HG03064 (cell line): ENCODE data around the gene TGOLN2.
"Not testable (repeated sequence)": the region's sequence is repeated elsewhere in the genome, so short reads cannot be mapped to it uniquely, and the experiment has no call there.

ENCODE experiments used
- ATAC-seq: cut with Tn5 transposase; IDR thresholded peaks from one replicate; pipeline ENCODE4 v1.9.1; 2021; ENCODE audit warnings: low read depth; ENCODE audit not compliant: unreplicated experiment

Gene TGOLN2

GRCh38 chr2:85340034-85340892 lies 12.5 kb upstream of the TGOLN2 start:
- ATAC-seq, result no peak

GRCh38 chr2:85334928-85335327 lies 7.1 kb upstream of the TGOLN2 start:
- ATAC-seq, result no peak

- ATAC-seq, result not testable (repeated sequence)
Measured at GRCh38 chr2:85333877-85334276, 6.1 kb upstream of the TGOLN2 start.

GRCh38 chr2:85330839-85331636 lies 3.2 kb upstream of the TGOLN2 start:
- no peak for ATAC-seq

- ATAC-seq, result not testable (repeated sequence)
Measured at GRCh38 chr2:85329701-85330100, 1.9 kb upstream of the TGOLN2 start.

- ATAC-seq, result no peak
Measured at GRCh38 chr2:85329181-85329651, 1.4 kb upstream of the TGOLN2 start.

- ATAC-seq, result peak; percentile 48
Measured at GRCh38 chr2:85327160-85327821, 498 bp downstream of the TGOLN2 start.

GRCh38 chr2:85326406-85327159 lies 1.2 kb downstream of the TGOLN2 start:
- no peak for ATAC-seq

GRCh38 chr2:85325466-85325811 lies 2.4 kb downstream of the TGOLN2 start:
- ATAC-seq, result no peak

GRCh38 chr2:85324639-85325465 lies 2.9 kb downstream of the TGOLN2 start:
- ATAC-seq, result no peak

GRCh38 chr2:85323988-85324367 lies 3.8 kb downstream of the TGOLN2 start:
- ATAC-seq, result not testable (repeated sequence)

GRCh38 chr2:85323351-85323987 lies 4.3 kb downstream of the TGOLN2 start:
- ATAC-seq, result no peak

- ATAC-seq, result no peak
Measured at GRCh38 chr2:85319796-85320195, 8.0 kb downstream of the TGOLN2 start.

- ATAC-seq, result no peak
Measured at GRCh38 chr2:85318222-85319074, 9.3 kb downstream of the TGOLN2 start.

GRCh38 chr2:85315921-85316320 lies 11.9 kb downstream of the TGOLN2 start:
- ATAC-seq, result not testable (repeated sequence)

GRCh38 chr2:85314884-85315242 lies 12.9 kb downstream of the TGOLN2 start:
- ATAC-seq, result no peak

- ATAC-seq, result no peak
Measured at GRCh38 chr2:85312404-85312803, 15.4 kb downstream of the TGOLN2 start.

- no peak for ATAC-seq
Measured at GRCh38 chr2:85310330-85310729, 17.5 kb downstream of the TGOLN2 start.
